Measurements from ENCODE around the gene RITA1.
"Not testable (repeated sequence)": the region's sequence is repeated elsewhere in the genome, so short reads cannot be mapped to it uniquely, and the experiment has no call there.

RITA1 gene, protein sequence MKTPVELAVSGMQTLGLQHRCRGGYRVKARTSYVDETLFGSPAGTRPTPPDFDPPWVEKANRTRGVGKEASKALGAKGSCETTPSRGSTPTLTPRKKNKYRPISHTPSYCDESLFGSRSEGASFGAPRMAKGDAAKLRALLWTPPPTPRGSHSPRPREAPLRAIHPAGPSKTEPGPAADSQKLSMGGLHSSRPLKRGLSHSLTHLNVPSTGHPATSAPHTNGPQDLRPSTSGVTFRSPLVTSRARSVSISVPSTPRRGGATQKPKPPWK

DNA sequence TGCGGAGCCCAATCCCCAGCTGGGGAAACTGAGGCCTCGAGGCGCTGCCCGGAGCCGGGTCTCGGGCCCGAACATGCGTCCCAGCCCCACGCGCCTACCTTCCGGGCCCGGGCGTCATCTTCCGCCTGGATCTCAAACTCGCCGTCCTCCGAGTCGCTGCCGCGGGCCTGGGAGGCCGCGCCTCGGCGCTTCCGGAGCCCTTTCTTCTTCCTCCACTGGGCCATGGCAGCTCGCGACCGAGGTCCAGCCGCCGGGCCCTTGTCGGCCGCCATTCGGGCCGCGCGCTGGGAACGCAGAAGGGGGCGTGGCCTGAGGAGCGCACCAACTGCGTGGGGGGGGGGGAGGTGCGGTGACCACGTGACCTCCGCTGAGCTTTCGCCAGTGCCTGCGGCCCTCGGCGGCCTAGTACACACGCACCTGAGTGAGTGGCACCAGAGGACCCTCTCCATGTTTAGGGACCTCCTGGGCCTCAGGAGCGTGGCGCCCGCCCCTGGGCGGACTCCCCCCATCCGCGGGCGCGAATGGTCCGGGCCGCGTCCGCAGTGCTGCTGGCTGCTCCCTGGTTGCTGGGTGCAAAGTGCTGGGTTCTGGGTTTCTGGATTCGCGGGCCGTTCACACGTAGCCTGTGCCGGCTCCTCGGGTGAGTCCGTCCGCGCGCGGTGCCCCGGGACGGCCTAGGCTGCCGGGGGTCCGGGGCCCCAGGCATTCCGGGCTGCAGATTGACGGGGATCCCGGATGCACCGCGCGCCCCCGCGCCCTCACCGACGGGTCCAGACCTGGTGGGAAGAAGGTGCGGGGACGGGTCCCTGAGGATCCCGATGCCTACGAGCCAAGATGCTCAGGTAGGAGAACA lies at the start of gene RITA1, which contains the start of gene DDX54:
TSS of gene RITA1 (plus strand) at position 542 of the 853 bp plus-strand sequence. CDS start 1,026 bp downstream, outside the sequence.
TSS of gene DDX54 (minus strand) at position 299 of the 853 bp plus-strand sequence. CDS start at position 272, 27 bp downstream.
- DNase-seq, result peak; percentile 56

DNA sequence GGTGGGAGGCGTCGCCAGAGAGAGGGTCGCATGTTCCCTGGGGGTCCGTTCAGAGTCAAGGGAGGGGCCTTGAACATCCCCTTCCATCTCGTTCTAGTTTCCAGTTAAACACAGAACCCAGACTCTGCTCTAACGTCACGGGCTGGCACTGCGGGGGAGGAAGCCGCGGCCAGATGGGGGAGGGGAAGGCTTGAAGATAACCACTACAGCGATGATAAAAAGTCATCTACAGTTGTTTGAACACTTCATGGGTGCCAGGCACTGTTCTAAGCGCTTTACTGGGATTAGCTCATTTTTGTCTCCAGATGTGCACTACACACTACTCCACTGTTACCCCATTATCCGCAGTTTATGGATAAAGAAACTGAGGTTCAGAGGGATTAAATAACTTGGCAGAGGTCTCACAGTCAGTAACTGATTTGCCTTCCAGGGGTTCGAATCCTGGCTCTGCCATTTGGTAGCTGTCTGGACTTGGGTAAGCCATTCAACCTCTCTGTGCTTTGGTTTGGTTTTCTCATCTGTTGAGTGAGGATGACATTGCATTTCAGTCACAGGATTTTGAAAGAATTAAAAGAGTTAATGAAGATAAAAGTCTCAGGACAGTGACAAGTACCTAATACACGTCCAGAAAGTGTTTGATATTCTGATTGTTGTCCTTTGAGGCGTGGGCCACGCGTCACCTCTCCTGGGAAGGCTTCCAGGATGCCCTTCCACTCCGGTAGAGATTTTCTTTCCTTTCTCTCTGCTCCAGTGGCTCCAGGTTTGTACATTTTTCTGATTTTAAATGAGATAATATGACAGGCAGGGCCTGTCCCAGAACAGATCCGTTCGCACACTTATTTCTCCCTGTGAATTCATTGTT lies 49.2 kb upstream of the RITA1 start:
- DNase-seq, result peak; percentile 16

DNA sequence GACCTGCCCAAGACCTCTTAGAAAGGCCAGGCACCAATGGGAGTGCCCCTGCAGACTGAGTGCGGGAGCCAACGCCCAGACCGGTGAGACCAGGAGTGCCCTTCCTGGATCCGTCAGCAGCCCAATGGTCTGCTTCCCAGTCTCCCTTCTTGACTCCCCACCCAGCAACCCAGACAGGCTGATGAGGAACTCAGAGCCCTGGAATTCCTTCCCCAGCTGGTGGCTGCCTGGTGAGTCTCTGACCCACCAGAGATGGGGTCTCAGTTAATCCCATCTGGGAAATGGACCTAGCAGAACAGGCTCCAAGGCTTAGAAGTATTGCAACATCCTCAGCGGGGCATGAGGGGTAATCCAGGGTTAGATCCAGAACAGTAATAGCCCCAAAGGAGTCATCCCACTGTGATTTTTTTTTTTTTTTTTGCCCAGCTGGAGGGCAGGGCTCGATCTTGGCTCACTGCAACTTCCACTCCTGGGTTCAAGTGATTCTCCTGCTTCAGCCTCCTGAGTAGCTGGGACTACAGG lies 48.5 kb upstream of the RITA1 start:
- DNase-seq, result no peak

DNA sequence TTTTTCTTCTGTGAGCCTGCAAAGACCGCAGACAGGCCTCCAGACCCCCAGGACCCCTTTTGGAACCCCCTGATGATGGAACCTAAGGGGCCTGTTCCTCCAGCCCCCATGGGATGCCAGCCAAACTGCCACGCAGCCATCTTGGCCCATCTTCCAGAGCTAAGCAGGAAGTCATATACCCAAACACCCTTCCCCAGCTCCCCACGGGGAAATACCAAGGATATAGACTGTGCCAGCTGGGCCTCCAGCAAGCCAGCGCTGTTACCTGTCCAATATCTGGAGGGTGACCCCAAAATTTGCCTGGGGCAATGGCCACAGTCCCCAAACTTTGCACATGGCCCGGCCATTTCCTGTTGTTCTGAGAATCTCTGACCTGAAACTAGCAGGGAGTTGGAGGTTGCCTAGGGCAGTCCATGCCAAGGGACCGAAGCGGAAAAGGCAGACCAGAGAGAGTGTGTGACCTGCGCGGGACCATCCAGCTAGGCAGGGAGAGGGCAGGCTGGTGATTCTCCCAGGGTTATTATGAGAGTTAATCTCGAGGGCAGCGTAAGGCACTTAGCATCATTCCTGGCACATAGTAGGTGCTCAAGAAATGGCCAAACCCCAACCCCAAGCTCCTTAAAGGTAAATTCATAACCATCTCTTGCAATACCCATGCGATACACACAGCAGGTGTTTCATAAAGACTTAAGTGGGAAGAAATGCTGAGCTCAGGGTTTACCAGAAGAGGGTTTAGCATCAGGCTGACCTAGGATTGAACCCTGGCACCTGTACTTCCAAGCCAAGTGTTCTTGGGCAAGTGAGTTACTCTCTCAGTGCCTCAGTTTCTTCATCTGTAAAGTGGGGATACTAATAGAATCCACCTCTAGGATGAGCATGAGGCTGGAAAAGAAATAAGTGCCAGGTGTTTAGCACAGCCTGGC lies 47.4 kb upstream of the RITA1 start:
- no peak for DNase-seq

DNA sequence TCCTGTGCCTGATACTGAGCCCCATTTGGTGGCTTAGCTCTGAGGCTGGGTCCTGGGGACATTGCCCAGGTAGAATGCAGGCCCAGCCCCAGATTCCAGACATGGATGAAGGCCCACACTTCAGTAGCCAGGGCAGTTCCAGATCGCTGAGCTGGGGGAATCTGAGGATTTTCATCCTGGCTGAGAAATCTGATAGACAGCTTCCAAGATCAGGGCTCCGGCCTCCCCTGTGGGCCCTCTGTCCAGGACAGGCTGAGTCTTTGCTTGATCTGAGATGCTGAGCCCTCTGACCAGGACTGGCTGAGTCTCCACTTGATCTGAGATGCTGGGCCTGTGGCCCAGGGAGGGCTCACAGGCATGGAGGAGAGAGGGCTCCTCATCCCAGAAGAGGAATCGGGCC lies 46.7 kb upstream of the RITA1 start:
- no peak for DNase-seq

DNA sequence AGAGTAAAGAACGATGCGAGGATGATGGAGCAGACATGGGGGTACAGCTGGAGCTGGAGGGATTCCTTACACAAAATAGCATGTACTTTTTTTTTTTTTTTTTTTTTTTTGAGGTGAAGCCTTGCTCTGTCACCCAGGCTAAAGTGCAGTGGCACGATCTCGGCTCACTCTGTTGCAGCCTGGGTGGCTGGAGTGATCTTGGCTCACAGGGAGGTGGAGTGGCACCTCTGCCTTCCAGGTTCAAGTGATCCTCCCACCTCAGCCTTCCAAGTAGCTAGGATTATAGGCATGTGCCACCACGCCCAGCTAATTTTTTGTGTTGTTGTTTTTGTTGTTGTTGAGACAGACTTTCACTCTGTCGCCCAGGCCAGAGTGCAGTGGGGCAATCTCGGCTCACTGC lies 44.8 kb upstream of the RITA1 start:
- DNase-seq, result no peak

DNA sequence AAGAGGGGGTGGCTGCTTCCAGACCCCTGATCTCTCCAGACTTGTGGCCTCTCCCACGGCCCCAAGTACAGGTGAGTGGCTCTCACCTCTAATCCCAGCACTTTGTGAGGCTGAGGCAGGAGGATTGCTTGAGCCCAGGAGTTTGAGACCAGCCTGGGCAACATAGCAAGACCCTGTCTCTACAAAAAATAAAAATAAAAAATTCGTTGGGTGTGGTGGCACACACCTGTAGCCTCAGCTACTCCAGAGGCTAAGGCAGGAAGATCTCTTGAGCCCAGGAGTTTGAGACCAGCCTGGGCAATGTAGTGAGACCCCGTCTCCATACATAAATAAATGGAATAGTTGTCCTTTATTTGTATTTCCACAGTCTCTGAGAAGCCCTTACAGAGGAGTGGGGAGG lies 43.8 kb upstream of the RITA1 start:
- DNase-seq, result not testable (repeated sequence)

DNA sequence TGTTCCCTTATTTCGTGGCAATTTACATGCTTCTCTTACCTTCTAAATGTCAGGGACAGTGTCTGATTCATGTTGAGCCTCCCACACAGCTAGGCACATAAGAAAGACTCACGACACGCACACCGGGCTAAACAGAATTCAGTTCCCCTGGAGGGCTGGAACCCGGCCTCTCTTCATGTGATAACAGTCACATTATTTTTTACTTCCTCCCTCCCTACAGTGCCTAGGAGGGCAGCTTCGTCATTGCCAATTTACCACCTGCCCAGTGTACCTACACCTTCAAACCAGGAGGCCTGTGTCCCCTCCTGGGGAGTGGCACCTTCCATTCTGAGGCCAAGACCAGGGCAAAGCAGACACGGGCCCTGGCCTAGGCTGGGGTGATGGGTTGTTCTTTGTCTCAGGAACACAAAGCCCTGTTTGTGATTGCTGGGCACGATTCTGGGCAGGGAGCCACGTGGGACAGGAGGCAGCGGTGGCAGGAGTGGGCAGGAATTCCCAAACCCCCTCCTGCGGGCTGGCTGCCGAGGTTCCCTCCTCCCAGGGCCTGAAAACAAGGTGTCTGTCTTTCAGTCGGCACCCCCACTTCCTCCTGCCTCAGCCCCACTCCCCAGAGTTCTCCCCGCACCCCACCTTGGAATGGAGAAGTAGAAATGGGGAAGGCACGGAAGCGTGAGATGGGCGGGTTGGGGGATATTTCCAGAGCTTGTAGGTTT lies 43.2 kb upstream of the RITA1 start:
- peak; percentile 69 for DNase-seq

DNA sequence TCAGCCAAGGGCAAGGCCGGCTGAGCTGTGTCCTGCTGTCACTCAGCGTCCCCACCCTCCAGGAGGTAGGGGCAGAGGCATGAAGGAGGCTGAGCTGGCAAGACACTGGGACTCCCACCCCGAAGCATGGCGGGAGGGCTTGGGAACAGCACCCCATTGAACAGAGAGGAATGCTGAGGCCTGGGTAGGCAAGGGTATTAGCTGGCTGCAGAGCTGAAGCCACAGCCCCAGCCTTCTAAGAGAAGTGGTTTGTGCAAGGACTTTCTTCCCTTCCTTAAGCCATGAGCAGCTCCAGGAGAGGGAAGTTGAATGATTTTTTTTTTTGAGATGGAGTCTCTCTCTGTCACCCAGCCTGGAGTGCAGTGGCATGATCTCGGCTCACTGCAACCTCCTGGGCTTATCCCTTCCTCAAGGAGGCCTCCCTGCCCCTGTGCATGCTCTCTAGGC lies 42.6 kb upstream of the RITA1 start:
- no peak for DNase-seq

DNA sequence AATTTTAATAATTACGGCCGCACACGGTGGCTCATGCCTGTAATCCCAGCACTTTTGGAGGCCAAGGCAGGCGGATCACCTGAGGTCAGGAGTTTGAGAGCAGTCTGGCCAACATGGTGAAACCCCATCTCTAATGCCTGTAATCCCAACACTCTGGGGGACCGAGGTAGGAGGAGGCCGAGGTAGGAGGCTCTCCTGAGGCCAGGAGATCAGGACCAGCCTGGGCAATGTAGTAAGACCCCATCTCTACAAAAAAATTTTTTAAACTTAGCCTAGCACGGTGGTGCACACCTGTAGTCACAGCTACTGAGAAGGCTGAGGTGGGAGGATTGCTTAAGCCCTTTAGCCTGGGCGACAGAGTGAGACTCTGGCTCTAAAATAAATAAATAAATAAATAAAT lies 41.6 kb upstream of the RITA1 start:
- DNase-seq, result no peak

DNA sequence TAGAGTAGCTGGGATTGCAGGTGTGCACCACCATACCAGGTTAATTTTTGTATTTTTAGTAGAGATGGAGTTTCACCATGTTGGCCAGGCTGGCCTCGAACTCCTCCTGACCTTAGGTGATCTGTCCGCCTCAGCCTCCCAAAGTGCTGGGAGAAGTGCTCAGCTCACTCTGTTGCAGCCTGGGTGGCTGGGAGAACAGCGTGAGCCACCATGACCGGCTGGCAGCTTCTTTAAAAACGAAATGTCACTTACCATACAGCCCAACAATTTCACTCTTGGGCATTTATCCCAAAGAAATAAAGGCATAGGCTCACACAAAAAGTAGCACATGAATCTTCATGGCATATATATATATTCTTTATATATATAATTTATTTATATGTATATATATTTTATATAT lies 40.7 kb upstream of the RITA1 start:
- DNase-seq, result no peak

DNA sequence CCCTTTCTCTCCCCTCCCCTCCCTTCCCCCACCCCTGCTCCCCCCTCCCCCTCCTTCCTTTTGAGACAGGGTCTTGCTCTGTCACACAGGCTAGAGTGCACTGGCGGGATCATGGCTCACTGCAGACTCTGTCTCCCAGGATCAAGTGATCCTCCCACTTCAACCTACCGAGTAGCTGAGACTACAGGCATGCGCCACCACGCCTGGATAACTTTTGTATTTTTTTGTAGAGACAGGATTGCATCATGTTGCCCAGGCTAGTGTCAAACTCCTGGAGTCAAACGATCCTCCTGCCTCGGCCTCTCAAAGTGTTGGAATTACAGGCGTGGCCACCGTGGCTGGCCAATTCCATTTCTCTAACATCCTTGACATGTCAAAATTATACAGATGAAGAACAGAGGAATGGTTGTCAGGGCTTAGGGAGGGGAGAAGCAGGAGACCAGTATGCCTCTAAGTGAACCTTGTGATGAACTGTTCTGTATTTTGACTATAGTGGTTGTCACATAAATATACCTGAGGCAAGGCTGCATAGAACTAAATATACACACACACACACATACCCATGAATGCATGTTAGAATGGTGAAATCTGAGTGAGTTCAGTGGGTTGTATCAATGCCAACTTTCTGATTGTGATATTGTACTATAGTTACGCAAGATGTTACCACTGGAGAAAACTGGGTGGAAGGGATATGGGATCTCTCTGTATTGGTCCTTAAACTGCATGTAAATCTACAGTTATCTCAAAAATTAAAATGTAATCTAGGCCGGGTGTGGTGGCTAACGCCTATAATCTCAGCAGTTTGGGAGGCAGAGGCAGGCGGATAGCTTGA lies 39.6 kb upstream of the RITA1 start:
- no peak for DNase-seq

DNA sequence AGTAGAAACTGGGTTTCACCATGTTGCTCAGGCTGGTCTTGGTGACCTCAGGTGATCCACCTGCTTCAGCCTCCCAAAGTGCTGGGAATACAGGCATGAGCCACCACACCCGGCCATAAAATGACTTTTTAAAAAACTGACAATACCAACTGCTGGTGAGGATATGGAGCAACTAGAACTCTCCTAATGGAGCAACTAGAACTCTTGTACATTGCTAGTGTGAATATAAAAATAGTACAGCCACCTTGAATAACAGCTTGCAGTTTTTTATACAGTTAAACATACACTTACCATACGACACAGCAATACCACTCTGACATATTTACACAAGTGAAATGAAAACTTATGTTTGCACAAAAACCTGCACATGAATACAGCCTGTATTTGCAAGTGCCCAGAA lies 38.5 kb upstream of the RITA1 start:
- DNase-seq, result peak; percentile 29

DNA sequence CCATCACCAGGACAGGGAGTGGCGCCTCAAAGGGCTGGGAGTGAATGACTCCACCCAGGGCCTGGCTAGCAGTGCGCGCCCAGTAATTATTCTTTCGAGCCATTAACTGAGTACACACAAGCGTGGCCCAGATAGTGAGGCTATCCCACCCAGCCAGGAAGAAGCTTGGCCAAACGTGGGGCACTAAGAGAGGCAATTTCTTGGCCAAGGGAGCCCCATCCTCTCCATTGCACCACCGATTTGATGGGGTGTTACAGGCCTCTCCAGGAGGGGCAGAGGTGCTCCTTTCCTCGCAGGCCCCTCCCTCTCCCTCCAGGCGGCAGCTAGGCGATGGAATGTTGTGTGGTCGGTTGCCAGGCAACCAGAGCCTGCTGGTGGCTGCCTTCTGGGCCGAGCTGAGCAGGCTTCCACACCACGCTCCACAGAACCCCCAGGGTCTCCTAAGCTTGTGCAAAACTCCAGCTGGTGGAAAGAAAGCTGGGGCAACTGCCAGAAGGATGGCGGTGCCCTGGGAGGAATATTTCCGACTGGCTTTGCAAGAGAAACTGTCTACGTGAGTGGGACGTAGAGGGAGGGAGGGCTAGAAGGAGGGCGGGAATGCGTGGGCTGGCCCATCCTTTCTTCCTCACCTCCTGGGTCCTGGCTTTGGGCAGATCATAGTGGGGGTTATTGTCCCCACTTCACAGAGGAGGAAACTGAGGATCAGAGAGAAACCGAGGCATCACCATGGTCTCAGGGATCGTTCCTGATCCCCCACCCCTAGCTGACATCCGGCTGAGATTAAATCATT lies 36.0 kb upstream of the RITA1 start, which contains the start of gene CFAP73:
TSS of gene CFAP73 (plus strand) at position 364 of the 790 bp plus-strand sequence. CDS start at position 498, 134 bp downstream.
- peak; percentile 81 for DNase-seq

DNA sequence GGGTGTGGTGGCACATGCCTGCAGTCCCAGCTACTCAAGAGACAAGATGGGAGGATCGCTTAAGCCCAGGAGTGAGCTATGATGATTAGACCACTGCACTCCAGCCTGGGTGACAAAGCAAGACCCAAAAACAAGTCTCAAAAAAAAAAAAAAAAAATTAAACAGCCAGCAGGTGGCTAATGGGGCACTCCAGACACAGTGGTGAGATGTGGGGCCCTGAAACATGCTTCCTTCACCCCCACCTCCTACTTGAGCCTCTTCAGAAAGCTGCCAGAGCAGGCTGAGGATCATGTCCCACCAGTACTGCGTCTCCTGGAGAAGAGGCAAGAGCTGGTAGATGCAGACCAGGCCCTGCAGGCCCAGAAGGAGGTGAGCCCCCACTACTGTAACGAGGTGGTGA lies 33.9 kb upstream of the RITA1 start:
- no peak for DNase-seq

DNA sequence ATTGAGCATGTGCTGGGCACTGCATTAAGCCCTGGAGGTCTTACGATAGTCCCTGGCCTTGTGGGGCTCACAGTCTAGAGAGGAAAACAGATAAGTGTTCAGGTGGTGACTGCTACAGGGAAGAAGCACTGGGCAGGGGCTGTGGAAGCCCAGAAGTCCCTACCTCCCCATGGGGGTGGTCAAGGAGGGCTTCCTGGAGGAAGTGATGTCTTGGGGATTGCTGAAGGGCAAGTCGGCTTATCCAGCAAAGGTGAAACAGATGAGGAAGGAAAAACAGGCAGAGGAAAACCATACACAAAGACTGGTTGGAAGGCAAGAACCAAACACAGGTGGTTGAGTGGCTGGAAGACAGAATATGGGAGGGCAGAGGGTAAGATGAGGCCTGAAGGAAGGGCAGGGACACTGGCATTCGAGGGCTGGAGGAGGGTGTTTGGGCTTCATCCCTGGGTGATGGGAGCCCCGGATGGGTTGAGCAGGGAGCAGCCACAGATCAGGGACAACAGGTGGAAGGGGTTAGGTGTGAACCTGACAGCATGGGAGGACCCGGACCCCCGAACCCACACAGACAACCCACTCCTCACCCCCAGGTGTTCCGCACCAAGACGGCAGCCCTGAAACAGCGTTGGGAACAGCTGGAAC lies 33.2 kb upstream of the RITA1 start:
- no peak for DNase-seq

DNA sequence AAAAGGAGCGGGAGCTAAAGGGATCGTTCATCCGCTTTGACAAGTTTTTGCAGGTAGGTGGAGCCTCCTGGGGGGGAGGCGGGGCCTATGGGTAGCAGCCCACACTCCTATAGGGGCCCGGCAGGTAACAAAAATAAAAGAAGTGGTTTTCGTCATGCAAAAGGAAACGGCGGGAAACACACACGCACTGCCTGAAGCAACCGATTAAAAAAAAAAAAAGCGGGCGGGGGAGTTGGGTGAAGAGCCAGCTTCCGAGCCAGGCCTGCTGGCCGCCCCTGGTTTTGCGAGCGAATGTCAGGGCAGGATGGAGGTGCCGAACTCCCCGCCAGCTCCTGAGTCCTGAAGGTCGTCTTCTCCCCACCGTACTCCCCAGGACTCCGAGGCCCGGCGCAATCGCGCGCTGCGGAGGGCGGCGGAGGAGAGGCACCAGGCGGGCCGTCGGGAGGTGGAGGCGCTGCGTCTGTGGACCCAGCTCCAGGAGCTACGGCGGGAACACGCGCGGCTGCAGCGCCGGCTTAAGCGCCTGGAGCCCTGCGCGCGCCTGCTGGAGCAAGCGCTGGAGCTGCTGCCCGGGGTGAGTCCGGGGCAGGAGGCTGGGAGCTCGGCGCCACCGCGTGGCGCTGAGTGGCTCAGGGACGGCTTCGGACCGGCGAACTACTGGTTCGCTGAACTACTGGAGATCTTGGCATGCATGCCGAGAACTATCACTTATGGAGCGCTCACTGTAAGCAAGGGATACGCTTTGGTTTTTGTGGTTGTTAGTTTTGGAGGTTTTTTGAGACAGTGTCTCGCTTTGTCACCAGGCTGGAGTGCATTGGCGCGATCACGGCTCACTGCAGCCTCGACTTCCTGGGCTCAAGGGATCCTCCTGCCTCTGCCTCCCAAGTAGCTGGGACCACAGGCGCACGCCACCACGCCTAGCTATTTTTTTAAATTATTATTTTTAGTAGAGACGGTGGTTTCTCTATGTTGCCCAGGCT lies 32.4 kb upstream of the RITA1 start:
- DNase-seq, result peak; percentile 82

Measured in DMS153 (cell line).